Measurements from ENCODE around the gene MAP2K6.

DNA sequence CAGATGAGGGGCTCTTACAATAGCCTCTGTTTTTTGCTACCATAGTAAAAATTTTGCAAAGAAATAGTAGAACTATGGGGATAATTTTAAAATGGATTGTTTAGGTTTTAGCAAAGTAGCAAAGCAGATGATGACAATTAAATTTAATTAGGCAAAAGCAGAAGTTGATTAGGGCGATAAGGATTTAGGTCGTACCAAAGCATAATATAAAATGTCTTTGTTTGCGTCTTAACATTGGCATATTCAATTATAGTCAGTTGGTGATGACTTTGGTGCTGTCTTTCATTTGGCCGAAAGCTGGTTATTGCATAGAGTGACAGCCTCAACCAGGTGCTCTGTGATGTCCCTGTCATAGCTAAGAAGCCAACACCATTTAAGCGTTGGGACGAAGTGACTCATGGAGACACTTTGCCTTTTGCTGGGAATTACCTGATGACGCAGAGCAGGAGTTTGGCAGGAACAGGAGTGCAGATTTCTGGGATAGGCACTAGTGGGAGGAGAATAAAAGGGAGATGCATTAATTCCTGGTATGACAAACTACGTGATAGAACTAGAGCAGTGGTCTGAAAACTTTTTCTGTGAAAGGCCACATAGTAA is 38.3 kb downstream of the MAP2K6 start:
- TF ChIP-seq POLR2A (IDR thresholded peaks at IDR 0.05; ENCODE audit: low read depth, low read length) (no peak), PAX5 (IDR thresholded peaks at IDR 0.05; ENCODE audit: insufficient read depth, low read length, severe bottlenecking) (no peak)

Data from GM12891 (cell line).